HEK293 (cell line): Measurements from ENCODE around the gene ANKRD6.

Experiments used
- CTCF ChIA-PET: fragments of 350-600 bp; formaldehyde crosslinking; extraction: SDS; loops from one replicate; lab custom pipeline; 2021; ENCODE audit warnings: antibody characterized with exemption; lab: Yijun Ruan, JAX
- POLR2A ChIA-PET: fragments of 300-600 bp; formaldehyde crosslinking; extraction: SDS; loops from one replicate; lab custom pipeline; 2020; ENCODE audit warnings: antibody characterized with exemption, inconsistent platforms; lab: Yijun Ruan, JAX
- H3K27ac ChIP-seq: fragments of 200-500 bp; sonication (Bioruptor generic); 2 replicates; pipeline ENCODE4 v1.5.1; 2014; ENCODE audit warnings: low read depth, low read length, control low read depth, inconsistent platforms; ENCODE audit errors: extremely low read depth
- H3K36me3 ChIP-seq, 2 experiments: fragments of 200-500 bp in 1 of 2; sonication (Bioruptor generic) in 1 of 2; 1 replicate in 1 of 2; 2 replicates in 1 of 2; pipeline ENCODE4 v1.5.1; 2014 to 2017; ENCODE audit warnings: inconsistent platforms in 2 of 2, low read length in 2 of 2; ENCODE audit not compliant: control insufficient read depth in 2 of 2, insufficient read depth in 1 of 2
- H3K4me1 ChIP-seq: fragments of 200-500 bp; sonication (Bioruptor generic); 2 replicates; pipeline ENCODE4 v1.5.1; 2014; ENCODE audit warnings: mild to moderate bottlenecking, low read length, inconsistent platforms; ENCODE audit not compliant: control insufficient read depth, insufficient read depth
- H3K4me3 ChIP-seq: 2 replicates; pipeline ENCODE4 v1.5.1; 2011; ENCODE audit warnings: low read depth, mild to moderate bottlenecking, control low read depth, low read length, moderate library complexity
- H3K9me3 ChIP-seq: fragments of 200-500 bp; sonication (Bioruptor generic); 2 replicates; pipeline ENCODE4 v1.5.1; 2014; ENCODE audit warnings: low read depth, low read length, inconsistent platforms; ENCODE audit not compliant: control insufficient read depth, insufficient read depth
- MZF1 ChIP-seq: fragments of 450-650 bp; formaldehyde crosslinking; IDR thresholded peaks from 2 replicates; pipeline ENCODE4 v1.5.1; 2017; ENCODE audit warnings: missing biosample characterization, missing genetic modification characterization, borderline replicate concordance
- PRDM6 ChIP-seq: fragments of 450-650 bp; formaldehyde crosslinking; IDR thresholded peaks from 2 replicates; pipeline ENCODE4 v1.5.1; 2017; ENCODE audit warnings: missing biosample characterization, missing genetic modification characterization
- TCF7L2 ChIP-seq: IDR thresholded peaks from 2 replicates; pipeline ENCODE4 v1.6.1; 2011; ENCODE audit warnings: low read depth, mild to moderate bottlenecking, inconsistent platforms, low read length, moderate library complexity, borderline replicate concordance
- ZBTB11 ChIP-seq: fragments of 450-650 bp; formaldehyde crosslinking; conservative IDR thresholded peaks from 2 replicates; pipeline ENCODE4 v1.5.1; 2016; ENCODE audit warnings: low read depth, missing biosample characterization, missing genetic modification characterization
- ZBTB21 ChIP-seq: fragments of 450-650 bp; formaldehyde crosslinking; IDR thresholded peaks from 2 replicates; pipeline ENCODE4 v1.5.1; 2017; ENCODE audit warnings: missing biosample characterization, missing genetic modification characterization
- ZNF266 ChIP-seq: fragments of 450-650 bp; formaldehyde crosslinking; IDR thresholded peaks from 2 replicates; pipeline ENCODE4 v1.5.1; 2016; ENCODE audit warnings: missing biosample characterization, missing genetic modification characterization, low read depth
- ZNF394 ChIP-seq: fragments of 450-650 bp; formaldehyde crosslinking; IDR thresholded peaks from 2 replicates; pipeline ENCODE4 v1.5.1; 2016; ENCODE audit warnings: missing biosample characterization, missing genetic modification characterization, mild to moderate bottlenecking, moderate library complexity, borderline replicate concordance
- ZNF561 ChIP-seq: fragments of 450-650 bp; IDR thresholded peaks from 2 replicates; pipeline ENCODE4 v1.5.1; 2018; ENCODE audit warnings: missing biosample characterization, missing genetic modification characterization, borderline replicate concordance
- ZNF580 ChIP-seq: fragments of 450-650 bp; formaldehyde crosslinking; IDR thresholded peaks from 2 replicates; pipeline ENCODE4 v1.5.1; 2016; ENCODE audit warnings: missing biosample characterization, missing genetic modification characterization
- ZNF639 ChIP-seq: fragments of 450-650 bp; formaldehyde crosslinking; IDR thresholded peaks from 2 replicates; pipeline ENCODE4 v1.5.1; 2016; ENCODE audit warnings: missing biosample characterization, missing genetic modification characterization
- ZNF677 ChIP-seq: fragments of 450-650 bp; IDR thresholded peaks from 2 replicates; pipeline ENCODE4 v1.5.0; 2018; ENCODE audit warnings: missing biosample characterization, mild to moderate bottlenecking, missing genetic modification characterization, moderate library complexity
- ZNF768 ChIP-seq: fragments of 450-650 bp; formaldehyde crosslinking; IDR thresholded peaks from 2 replicates; pipeline ENCODE4 v1.5.1; 2018; ENCODE audit warnings: missing biosample characterization, mild to moderate bottlenecking, missing genetic modification characterization
- ZNF837 ChIP-seq: fragments of 450-650 bp; formaldehyde crosslinking; IDR thresholded peaks from 2 replicates; pipeline ENCODE4 v1.5.1; 2016; ENCODE audit warnings: missing biosample characterization, missing genetic modification characterization
- ZSCAN18 ChIP-seq: fragments of 450-650 bp; formaldehyde crosslinking; IDR thresholded peaks from 2 replicates; pipeline ENCODE4 v1.5.1; 2016; ENCODE audit warnings: missing biosample characterization, missing genetic modification characterization
- ZSCAN30 ChIP-seq: fragments of 450-650 bp; IDR thresholded peaks from 2 replicates; pipeline ENCODE4 v1.5.1; 2018; ENCODE audit warnings: missing biosample characterization, mild to moderate bottlenecking, missing genetic modification characterization, moderate library complexity
- ZXDB ChIP-seq: fragments of 450-650 bp; formaldehyde crosslinking; IDR thresholded peaks from 2 replicates; pipeline ENCODE4 v1.5.1; 2016; ENCODE audit warnings: missing biosample characterization, missing genetic modification characterization

Gene ANKRD6

GRCh38 chr6:89660981-89661380, 228.0 kb downstream of the ANKRD6 start:
- ChIA-PET POLR2A (no interaction called here), CTCF (interaction anchor here (0.5 to 1.6 kb wide), 2 partner anchors 9 to 986 kb away, joined by 3 to 4 read pairs; no protein-coding TSS in a partner anchor)
- H3K36me3 ChIP-seq = peaks cover 27 to 88% of the 10 kb centered on the region in 2 experiments
- H3K9me3 ChIP-seq = no peaks in the 10 kb centered on the region
- H3K27ac ChIP-seq = no peak overlapping the region
- H3K4me1 ChIP-seq = no peaks in the 10 kb centered on the region
- TF ChIP-seq ZNF768 (tag by site-specific recombination) (no peak), ZSCAN30 (tag by site-specific recombination) (no peak), ZNF580 (tag by site-specific recombination) (no peak), ZNF837 (no peak), PRDM6 (tag by site-specific recombination) (no peak), ZNF394 (tag by site-specific recombination) (no peak), MZF1 (tag by site-specific recombination) (no peak), ZNF639 (tag by site-specific recombination) (no peak), ZBTB21 (tag by site-specific recombination) (no peak), ZNF677 (tag by site-specific recombination) (no peak), ZXDB (no peak), ZNF561 (tag by site-specific recombination) (no peak), ZSCAN18 (tag by site-specific recombination) (no peak), ZNF266 (tag by site-specific recombination) (no peak), TCF7L2 (no peak)
- H3K4me3 ChIP-seq = no peak overlapping the region

- CTCF ChIA-PET = interaction anchor here (0.5 to 1.6 kb wide), 2 partner anchors 9 to 986 kb away, joined by 3 to 4 read pairs; no protein-coding TSS in a partner anchor
- Histone ChIP-seq H3K9me3 (no peaks in the 10 kb centered on the region), H3K4me3 (no peak overlapping the region), H3K4me1 (no peaks in the 10 kb centered on the region), H3K36me3 (peaks cover 33 to 88% of the 10 kb centered on the region in 2 experiments), H3K27ac (no peak overlapping the region)
- POLR2A ChIA-PET = no interaction called here
- no peak for TF ChIP-seq ZBTB11 (tag by site-specific recombination)
- TF ChIP-seq ZXDB = no peak
Measured at GRCh38 chr6:89661559-89661958, 228.6 kb downstream of the ANKRD6 start.
